D341Med (cell line): ENCODE results near the gene ZNF681.
"Not testable (repeated sequence)": the region's sequence is repeated elsewhere in the genome, so short reads cannot be mapped to it uniquely, and the experiment has no call there.

ENCODE experiments used
- DNase-seq: peaks from one replicate; pipeline ENCODE4 v3.0.0; 2012; ENCODE audit warnings: low spot score

Gene ZNF681

DNA sequence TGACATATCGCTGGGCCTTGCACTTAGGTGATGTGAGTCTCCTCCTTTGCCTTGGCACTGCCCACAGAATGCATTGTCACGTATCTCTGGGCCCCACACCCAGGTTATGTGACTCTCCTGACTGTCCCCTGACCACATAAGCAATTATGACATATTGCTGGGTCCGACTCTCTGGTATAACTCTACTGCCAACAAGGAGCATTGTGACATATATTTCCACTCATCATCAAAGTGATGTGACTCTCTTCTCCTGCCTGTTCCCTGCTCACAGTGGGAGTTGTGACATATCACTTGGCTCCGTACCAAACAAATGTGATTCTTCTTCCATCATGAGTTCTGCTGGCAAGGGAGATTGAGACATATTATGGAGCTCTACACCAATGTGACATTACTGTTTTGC lies 15.4 kb upstream of the ZNF681 start:
- no peak for DNase-seq

- no peak for DNase-seq
Observed at GRCh38 chr19:23772675-23773063, 14.0 kb upstream of the ZNF681 start.

- no peak for DNase-seq
Observed at GRCh38 chr19:23771761-23772674, 13.3 kb upstream of the ZNF681 start.

- no peak for DNase-seq
Observed at GRCh38 chr19:23771316-23771715, 12.6 kb upstream of the ZNF681 start.

DNA sequence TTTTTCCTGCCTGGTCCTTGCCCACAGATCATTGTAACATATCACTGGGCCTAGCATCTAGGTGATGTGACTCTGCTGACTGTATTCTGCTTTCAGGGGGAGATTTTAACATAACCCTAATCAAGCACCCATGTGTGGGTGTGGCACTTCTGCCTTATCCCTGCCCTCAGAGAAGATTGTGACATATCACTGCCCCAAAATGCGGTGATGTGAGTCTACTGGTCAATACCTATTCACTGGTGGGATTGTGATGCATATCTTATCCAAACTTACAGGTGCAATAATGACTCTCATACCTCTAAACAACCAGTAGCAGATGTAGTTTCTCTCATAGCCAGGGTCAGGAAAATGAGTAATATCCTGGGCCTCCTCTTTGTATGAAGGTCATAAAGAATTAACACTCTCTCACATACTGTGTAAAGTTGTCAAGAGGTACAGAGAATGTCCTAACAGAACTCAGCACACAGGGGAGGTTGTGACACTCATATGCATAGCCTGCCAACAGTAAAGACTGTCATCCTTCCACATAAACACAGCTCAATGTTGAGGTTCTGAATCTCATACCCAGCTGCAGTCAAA lies 12.1 kb upstream of the ZNF681 start:
- no peak for DNase-seq

GRCh38 chr19:23769691-23770468 lies 11.2 kb upstream of the ZNF681 start:
- DNase-seq = no peak

DNA sequence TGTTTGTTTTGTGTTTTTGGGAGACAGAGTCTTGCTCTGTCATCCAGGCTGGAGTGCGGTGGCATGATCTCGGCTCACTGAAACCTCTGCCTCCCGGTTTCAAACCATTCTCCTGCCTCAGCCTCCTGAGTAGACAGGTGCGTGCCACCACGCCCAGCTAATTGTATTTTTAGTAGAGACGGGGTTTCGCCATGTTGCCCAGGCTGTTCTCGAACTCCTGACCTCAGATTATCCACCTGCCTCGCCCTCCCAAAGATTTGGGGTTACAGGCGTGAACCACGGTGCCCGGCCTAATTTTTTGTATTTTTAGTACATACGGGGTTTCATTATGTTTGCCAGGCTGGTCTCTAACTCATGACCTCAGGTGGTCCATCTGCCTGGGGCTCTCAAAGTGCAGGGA lies 8.3 kb upstream of the ZNF681 start:
- DNase-seq = no peak

DNA sequence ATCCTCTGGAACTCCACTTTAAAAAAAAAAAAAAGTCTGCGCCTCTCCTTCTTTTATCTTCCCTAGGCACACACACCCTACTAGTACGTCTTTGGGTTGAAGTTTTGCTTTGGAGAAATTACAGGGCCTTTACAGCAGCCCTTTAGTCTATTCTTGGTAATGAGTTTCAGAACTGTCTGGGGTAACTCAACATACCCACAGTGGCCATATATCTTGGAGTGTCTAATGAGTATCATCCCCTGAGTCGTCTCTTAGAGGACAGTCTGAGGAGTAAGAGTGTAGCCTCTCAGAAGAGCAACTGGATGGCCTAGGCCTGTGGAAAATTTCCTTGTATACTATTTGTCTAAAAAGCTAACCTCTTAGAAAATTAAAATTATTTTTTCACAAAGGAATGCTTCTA lies 6.1 kb upstream of the ZNF681 start:
- no peak for DNase-seq

DNA sequence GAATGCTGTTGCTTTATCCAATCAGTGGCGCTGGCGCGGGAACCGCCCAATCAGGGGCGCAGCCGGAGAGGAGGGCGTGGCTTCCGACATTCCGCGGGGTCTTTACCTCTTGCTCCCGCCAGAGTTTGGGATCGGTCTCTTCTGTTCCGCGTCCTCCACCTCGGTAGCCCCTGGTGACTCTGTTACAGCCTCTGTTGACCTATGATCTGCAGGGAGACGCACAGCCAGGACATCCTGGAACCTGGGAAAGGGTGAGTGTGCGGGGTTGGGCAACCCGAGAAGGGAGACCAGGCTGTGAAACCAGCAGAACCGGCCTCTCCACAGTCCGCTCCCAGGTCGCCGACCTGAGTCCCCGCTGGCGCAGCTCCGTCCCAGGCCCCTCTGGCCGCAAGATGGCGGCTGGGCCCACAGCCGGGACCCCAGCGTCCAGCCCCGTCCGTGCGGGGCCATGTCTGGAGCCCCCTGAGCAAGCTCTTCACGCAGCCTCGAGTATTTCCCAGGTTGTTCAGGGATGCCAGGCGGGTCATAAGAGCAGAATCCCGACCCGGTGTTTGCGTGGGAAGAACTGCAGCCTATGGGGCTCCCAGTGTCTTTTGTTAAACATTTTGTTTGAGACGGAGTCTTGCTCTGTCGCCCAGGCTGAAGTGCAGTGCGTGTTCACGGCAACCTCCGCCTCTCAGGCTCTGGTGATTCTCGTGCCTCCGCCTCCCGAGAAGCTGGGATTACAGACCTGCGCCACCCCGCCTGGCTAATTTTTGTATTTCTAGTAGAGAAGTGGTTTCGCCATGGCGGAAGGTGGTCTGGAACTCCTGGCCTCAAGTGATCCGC lies 4.4 kb upstream of the ZNF681 start:
- peak; percentile 17 for DNase-seq

DNA sequence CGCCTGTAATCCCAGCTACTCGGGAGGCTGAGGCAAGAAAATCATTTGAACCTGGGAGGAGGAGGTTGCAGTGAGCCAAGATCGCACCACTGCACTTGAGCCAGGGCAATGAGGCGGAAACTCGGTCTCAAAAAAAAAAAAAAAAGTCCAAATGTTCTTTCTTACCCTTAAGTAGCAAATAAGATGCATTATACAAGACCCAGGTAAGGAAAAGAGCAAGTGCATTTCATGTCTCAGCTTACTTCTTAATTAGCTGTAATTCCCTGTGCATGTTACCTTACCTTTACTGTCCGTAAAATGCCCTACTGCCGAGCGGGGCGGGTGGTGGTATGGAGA lies 3.8 kb upstream of the ZNF681 start:
- no peak for DNase-seq

GRCh38 chr19:23760326-23760725 lies 1.6 kb upstream of the ZNF681 start:
- not testable (repeated sequence) for DNase-seq

DNA sequence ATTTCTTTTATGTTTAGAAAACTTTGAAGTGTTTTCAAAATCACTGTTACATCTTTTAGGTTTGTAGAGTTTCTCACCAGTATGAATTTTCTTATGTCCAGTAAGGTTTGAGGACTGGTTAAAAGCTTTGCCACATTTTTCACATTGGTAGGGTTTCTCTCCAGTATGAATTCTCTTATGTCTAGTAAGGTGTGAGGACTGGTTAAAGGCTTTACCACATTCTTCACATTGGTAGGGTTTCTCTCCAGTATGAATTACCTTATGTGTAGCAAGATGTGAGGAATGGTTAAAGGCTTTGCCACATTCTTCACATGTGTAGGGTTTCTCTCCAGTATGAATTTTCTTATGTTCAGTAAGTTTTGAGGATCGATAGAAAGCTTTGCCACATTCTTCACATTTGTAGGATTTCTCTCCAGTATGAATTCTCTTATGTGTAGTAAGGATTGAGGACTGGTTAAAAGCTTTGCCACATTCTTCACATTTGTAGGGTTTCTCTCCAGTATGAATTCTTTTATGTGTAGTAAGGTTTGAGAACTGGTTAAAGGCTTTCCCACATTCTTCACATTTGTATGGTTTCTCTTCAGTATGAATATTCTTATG lies 15.0 kb downstream of the ZNF681 start:
- DNase-seq = not testable (repeated sequence)

DNA sequence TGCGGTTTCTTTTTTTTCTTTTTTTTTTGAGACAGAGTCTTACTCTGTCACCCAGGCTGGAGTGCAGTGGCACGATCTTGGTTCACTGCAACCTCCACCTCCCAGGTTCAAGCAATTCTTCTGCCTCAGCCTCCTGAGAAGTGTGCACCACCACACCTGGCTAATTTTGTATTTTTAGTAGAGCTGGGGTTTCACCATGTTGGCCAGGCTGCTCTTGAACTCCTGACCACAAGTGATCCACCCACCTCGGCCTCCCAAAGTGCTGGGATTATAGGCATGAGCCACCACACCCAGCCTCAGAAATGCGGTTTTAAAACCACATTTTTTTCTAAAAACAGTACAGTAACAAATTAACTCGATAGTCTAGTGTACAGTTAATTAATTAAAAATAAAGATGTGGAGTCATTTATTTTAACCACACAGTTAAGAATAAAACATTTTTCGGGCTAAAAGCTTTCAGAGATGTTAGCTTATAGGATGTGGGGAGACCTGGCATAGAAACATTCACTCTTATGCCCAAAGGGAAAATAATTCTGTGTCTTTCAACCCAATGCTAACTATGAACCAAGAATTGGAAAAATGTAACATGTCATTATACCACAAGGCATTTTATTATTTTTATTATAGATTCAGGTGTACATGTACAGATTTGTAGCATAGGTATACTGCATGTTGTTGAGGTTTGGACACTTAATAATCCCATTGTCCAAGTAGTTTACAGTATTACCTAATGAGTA lies 27.8 kb downstream of the ZNF681 start:
- not testable (repeated sequence) for DNase-seq

DNA sequence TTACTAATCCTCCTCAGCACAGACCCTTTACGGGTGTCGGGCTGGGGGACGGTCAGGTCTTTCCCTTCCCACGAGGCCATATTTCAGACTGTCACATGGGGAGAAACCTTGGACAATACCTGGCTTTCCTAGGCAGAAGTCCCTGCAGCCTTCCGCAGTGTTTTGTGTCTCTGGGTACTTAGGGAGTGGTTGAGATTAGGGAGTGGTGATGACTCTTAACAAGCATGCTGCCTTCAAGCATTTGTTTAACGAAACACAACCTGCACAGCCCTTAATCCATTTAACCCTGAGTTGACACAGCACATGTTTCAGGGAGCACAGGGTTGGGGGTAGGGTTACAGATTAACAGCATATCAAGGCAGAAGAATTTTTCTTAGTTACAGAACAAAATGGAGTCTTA lies 34.5 kb downstream of the ZNF681 start:
- DNase-seq = not testable (repeated sequence)

GRCh38 chr19:23718802-23719201 lies 39.9 kb downstream of the ZNF681 start:
- DNase-seq = no peak

DNA sequence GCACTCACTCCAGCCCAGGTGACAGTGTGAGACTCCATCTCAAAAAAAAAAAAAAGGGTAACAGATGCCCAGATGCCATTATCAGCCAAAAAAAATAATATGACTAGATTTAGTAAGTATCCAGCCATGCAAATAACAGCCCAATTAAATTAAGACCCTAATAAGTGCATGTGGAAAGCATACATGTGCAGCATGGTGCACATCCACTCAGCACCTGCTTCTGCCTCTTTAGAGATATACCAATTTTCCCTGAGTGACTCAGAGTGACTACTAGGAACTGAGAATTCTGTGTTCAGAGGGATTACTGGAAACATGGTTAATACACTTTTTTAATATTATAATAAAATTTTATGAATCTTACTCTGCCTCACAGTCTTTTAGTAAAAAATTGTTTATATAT lies 41.9 kb downstream of the ZNF681 start:
- no peak for DNase-seq

- no peak for DNase-seq
Observed at GRCh38 chr19:23709347-23709746, 49.3 kb downstream of the ZNF681 start.

DNA sequence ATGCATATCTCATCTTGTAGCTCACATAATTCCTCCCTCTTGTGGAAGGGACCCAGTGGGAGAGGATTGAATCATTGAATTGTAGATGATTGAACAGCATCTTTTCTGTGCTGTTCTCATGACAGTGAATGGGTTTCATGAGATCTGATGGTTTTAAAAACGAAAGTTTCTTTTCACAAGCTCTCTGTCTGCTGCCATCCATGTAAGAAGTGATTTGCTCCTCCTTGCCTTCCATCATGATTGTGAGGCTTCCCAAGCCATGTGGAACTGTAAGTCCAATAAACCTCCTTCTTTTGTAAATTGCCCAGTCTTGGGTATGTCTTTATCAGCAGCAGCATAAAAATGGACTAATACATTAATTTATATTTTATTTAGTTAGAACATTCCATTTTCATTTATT lies 52.0 kb downstream of the ZNF681 start:
- DNase-seq = no peak

GRCh38 chr19:23699521-23699860 lies 59.2 kb downstream of the ZNF681 start:
- DNase-seq = peak; percentile 42

DNA sequence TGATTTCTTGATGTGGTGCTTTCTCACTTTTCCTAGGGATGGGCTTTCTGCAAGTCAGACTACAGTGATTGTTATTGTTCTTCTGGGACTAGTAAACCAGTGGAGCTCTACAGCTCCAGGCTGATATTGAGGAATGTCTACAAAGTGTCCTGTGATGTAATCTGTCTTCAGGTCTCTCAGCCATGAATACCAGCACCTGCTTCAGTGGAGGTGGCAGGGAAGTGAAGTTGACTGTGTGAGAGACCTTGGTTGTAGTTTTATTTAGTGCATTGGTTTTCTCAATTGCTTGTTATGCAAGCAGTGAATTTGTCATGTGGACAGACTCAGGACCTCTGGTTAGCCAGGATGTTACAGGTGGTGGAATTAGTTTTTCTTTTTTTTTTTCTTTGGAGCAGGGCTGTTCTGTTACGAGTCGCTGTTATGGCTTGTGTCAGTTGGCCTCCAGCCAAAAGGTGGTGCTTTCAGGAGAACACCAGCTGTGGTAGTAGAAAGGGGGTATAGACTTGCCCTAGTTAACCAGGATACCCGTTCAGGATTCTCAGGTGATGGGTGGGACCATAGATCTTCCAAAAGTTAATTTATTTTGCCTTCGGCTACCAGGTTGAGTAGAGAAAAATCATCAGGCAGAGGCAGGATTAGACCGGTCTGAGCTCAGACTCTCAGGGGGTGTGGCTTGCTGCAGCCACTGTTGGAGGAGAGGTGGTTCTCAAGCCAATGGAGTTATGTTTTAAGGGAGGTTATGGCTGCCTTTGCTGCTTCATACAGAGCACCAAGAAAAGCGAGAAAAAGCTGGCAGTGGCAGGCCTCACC lies 59.8 kb downstream of the ZNF681 start:
- peak; percentile 70 for DNase-seq
